PC-3 (cell line): ENCODE data around the gene CNIH1. TPM values are rescaled to one million over a fixed set of nuclear protein-coding genes. Genes with fewer than 3 reads are reported as not detected.

Experiments
- ATAC-seq: fragments of 200-7000 bp; cut with Tn5 transposase; 2 replicates; pipeline ENCODE4 v1.9.1; 2020; ENCODE audit warnings: mild to moderate bottlenecking, moderate library complexity
- BruUV-seq: library from RNA; stranded (reverse); fragments of 400-500 nt; replicated peaks from 2 replicates; lab custom pipeline; 2021; lab: Mats Ljungman, UMichigan
- CTCF ChIA-PET: fragments of 300-600 bp; sonication (Branson Sonifier 250); formaldehyde crosslinking; loops from one replicate; lab custom pipeline; 2022; ENCODE audit warnings: antibody characterized with exemption; lab: Charles Lee
- POLR2A ChIA-PET: fragments of 300-600 bp; sonication (Branson Sonifier 250); formaldehyde crosslinking; loops from one replicate; lab custom pipeline; 2022; ENCODE audit warnings: antibody characterized with exemption; ENCODE audit not compliant: unreplicated experiment; lab: Charles Lee
- DNase-seq: peaks from one replicate; pipeline ENCODE4 v3.0.0-alpha.2; 2015
- H2AFZ ChIP-seq: fragments of 300-600 bp; sonication (generic); 2 replicates; pipeline ENCODE4 v1.6.0; 2016; ENCODE audit warnings: antibody characterized with exemption, low read length
- H3F3A ChIP-seq: fragments of 300-600 bp; sonication (generic); one replicate; pipeline ENCODE4 v1.6.0; 2017; ENCODE audit warnings: antibody characterized with exemption, low read length, control low read depth, mild to moderate bottlenecking; ENCODE audit not compliant: unreplicated experiment
- H3K27ac ChIP-seq: fragments of 300-600 bp; sonication (generic); 2 replicates; pipeline ENCODE4 v1.5.1; 2016; ENCODE audit warnings: mild to moderate bottlenecking, low read length
- H3K27me3 ChIP-seq: fragments of 300-600 bp; sonication (generic); 2 replicates; pipeline ENCODE4 v1.6.1; 2016; ENCODE audit warnings: low read length, mixed read lengths
- H3K36me3 ChIP-seq: fragments of 300-600 bp; sonication (generic); 2 replicates; pipeline ENCODE4 v1.6.1; 2016; ENCODE audit warnings: low read depth, mixed run types, low read length, mixed read lengths
- H3K4me1 ChIP-seq: fragments of 300-600 bp; sonication (generic); 2 replicates; pipeline ENCODE4 v1.5.1; 2016; ENCODE audit warnings: low read length; ENCODE audit not compliant: insufficient read depth
- H3K4me2 ChIP-seq: fragments of 300-600 bp; sonication (generic); 2 replicates; pipeline ENCODE4 v1.6.0; 2016; ENCODE audit warnings: low read length
- H3K4me3 ChIP-seq: fragments of 300-600 bp; sonication (generic); 2 replicates; pipeline ENCODE4 v1.5.1; 2016; ENCODE audit warnings: mild to moderate bottlenecking, low read length, mixed read lengths
- H3K79me2 ChIP-seq: fragments of 300-600 bp; sonication (generic); 2 replicates; pipeline ENCODE4 v1.6.1; 2017; ENCODE audit warnings: low read length, mixed read lengths
- H3K9ac ChIP-seq: fragments of 300-600 bp; sonication (generic); 2 replicates; pipeline ENCODE4 v1.6.0; 2016; ENCODE audit warnings: mild to moderate bottlenecking, low read length
- H3K9me2 ChIP-seq: fragments of 300-600 bp; sonication (generic); replicated peaks from 2 replicates; pipeline ENCODE4 v1.6.1; 2016; ENCODE audit warnings: mixed run types, low read length, mixed read lengths
- H3K9me3 ChIP-seq: fragments of 300-600 bp; sonication (generic); 2 replicates; pipeline ENCODE4 v1.6.1; 2016; ENCODE audit warnings: low read length, mixed read lengths
- H4K20me1 ChIP-seq: fragments of 300-600 bp; sonication (generic); 2 replicates; pipeline ENCODE4 v1.6.1; 2016; ENCODE audit warnings: low read length, mixed read lengths
- CTCF ChIP-seq: fragments of 300-600 bp; sonication (generic); conservative IDR thresholded peaks from 2 replicates; pipeline ENCODE4 v1.5.1; 2017; ENCODE audit warnings: antibody characterized with exemption, low read depth, mild to moderate bottlenecking, low read length
- EZH2 ChIP-seq: fragments of 300-600 bp; sonication (generic); IDR thresholded peaks from one replicate; pipeline ENCODE4 v1.6.1; 2017; ENCODE audit warnings: antibody characterized with exemption, mild to moderate bottlenecking, low read length; ENCODE audit not compliant: unreplicated experiment
- EZH2phosphoT487 ChIP-seq: fragments of 300-600 bp; sonication (generic); IDR thresholded peaks from 2 replicates; pipeline ENCODE4 v1.6.1; 2018; ENCODE audit warnings: mild to moderate bottlenecking, antibody characterized with exemption, low read length, borderline replicate concordance
- intact Hi-C: fragments of 100-400 bp; cut with micrococcal nuclease; formaldehyde crosslinking; loops from 2 replicates; pipeline ENCODE4 v1.9.0; 2023
- total RNA-seq: library from RNA; depleted of rRNA; stranded (reverse); fragments of >200 nt; gene quantifications from 2 replicates; pipeline ENCODE4 v1.2.3, GENCODE V29; 2014

Gene CNIH1
- total RNA-seq, 1 experiment from 2014 or later = 194 TPM

DNA sequence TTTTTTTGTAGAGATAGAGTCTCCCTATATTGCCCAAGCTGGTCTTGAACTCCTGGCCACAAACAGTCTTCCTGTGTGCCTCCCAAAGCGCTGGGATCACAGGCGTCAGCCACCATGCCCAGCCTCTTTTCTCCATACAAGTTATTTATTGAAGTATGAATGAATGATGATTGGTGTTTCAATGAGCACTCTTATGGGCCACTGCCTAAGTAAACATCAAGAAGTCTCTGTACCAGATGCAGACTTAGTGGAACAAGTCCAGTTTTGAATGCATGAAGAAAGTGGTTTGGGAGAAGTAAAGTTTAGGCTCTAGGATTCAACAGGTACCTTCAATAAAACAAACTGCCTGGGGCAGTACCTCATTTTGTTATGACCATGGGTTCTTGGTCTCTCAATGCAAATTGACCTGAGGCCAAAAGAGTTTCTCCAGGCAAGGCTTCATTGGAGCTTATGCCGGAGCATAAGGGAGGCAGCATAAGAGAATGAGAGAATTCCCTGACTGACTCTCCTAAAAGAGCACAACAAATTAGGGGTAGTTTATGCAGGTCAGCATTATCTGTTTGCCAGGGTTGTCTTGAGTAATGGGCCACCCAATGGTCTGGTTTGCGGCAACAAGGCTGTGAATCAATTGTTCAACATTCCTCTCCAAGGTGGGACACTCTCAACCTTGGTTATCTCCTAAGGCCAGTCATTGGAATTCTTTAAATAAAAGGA, 48.7 kb upstream of the CNIH1 start:
- ChIA-PET POLR2A (no interaction called here), CTCF (interaction anchor here (1.1 to 2.3 kb wide), 3 partner anchors 19 to 74 kb away, joined by 6 to 9 read pairs (median 9); partner anchors contain the start of gene CGRRF1)
- Histone ChIP-seq H3K9ac (peak overlapping the region; percentile 86), H3K36me3 (no peaks in the 10 kb centered on the region), H3F3A (no peaks in the 10 kb centered on the region), H4K20me1 (peaks cover 1% of the 10 kb centered on the region; the same call in 1 of the 2 replicates), H3K4me2 (peak overlapping the region; percentile 83), H3K9me3 (no peaks in the 10 kb centered on the region), H3K4me1 (peaks cover 34% of the 10 kb centered on the region), H3K9me2 (no peaks in the 10 kb centered on the region), H3K79me2 (peaks cover 44% of the 10 kb centered on the region), H3K4me3 (peak overlapping the region; percentile 80), H3K27me3 (no peaks in the 10 kb centered on the region), H2AFZ (peak overlapping the region; percentile 96), H3K27ac (peak overlapping the region; percentile 86)
- TSS peak; percentile 24 for BruUV-seq
- ATAC-seq (no peak), DNase-seq (peak; percentile 44)
- TF ChIP-seq EZH2 (no peak), EZH2phosphoT487 (no peak), CTCF (no peak)
- intact Hi-C loops = loop anchor here (1.0 kb wide), 1 partner anchor 94 kb away; no protein-coding TSS in a partner anchor

GRCh38 chr14:54489318-54489683, 48.1 kb upstream of the CNIH1 start:
- ATAC-seq (no peak), DNase-seq (no peak)
- Histone ChIP-seq H3K36me3 (no peaks in the 10 kb centered on the region), H3K4me3 (peak overlapping the region; percentile 80), H3K27ac (peak overlapping the region; percentile 86), H3K9ac (peak overlapping the region; percentile 86), H4K20me1 (peaks cover 7% of the 10 kb centered on the region; the same call in 1 of the 2 replicates), H2AFZ (peak overlapping the region; percentile 96), H3F3A (no peaks in the 10 kb centered on the region), H3K9me3 (no peaks in the 10 kb centered on the region), H3K9me2 (no peaks in the 10 kb centered on the region), H3K4me1 (peaks cover 40% of the 10 kb centered on the region), H3K79me2 (peaks cover 50% of the 10 kb centered on the region), H3K27me3 (no peaks in the 10 kb centered on the region), H3K4me2 (peak overlapping the region; percentile 83)
- ChIA-PET CTCF (interaction anchor here (1.1 to 2.3 kb wide), 3 partner anchors 20 to 75 kb away, joined by 6 to 9 read pairs (median 9); partner anchors contain the start of gene CGRRF1), POLR2A (interaction anchor here (0.6 to 1.9 kb wide), 3 partner anchors 20 to 319 kb away, joined by 4 to 13 read pairs (median 11); partner anchors contain the start of gene CGRRF1)
- intact Hi-C loops = loop anchor here (1.0 kb wide), 1 partner anchor 93 kb away; no protein-coding TSS in a partner anchor
- BruUV-seq = no TSS peak
- no peak for TF ChIP-seq EZH2phosphoT487
- TF ChIP-seq CTCF = 0 out of 2 replicates have a peak, but pooled peaks have one; percentile 2
